ENCODE measurements around the gene CYP1A1. TPM values are rescaled to one million over a fixed set of nuclear protein-coding genes. Genes with fewer than 3 reads are reported as not detected.

Gene CYP1A1
- total and polyA plus RNA-seq, 12 donors = 0.11 to 2.2 (median 0.96) TPM; not detected in 9

DNA sequence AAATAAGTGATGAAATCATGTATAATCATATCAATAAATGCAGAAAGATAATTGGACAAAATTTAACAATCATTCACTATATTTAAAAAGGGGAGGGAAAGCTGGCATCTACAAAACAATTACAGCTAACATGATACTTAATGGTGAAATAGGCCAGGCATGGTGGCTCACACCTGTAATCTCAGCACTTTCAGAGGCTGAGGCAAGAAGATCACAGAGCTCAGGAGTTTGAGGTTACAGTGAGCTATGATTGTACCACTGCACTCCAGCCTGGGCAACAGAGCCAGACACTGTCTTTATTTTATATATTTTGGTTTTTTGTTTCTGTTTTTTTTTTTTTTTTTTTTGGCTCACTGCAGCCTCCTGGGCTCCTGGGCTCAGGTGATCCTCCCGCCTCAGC lies 41.6 kb downstream of the CYP1A1 start:
- no peak for DNase-seq
- Histone ChIP-seq H3K36me3 (replicated peaks in 1 of 2) (peaks cover 0 to 3% of the 10 kb centered on the region in 2 donors), H3K27me3 (no peaks in the 10 kb centered on the region), H3K4me1 (replicated peaks in 1 of 2) (no peaks in the 10 kb centered on the region), H3K9me3 (replicated peaks in 1 of 3) (no peaks in the 10 kb centered on the region), H3K4me3 (no peak overlapping the region), H3K27ac (no peak overlapping the region)
- intact Hi-C loops (cut with DNase I) = no loop called here
- TF ChIP-seq, protein P1, sequence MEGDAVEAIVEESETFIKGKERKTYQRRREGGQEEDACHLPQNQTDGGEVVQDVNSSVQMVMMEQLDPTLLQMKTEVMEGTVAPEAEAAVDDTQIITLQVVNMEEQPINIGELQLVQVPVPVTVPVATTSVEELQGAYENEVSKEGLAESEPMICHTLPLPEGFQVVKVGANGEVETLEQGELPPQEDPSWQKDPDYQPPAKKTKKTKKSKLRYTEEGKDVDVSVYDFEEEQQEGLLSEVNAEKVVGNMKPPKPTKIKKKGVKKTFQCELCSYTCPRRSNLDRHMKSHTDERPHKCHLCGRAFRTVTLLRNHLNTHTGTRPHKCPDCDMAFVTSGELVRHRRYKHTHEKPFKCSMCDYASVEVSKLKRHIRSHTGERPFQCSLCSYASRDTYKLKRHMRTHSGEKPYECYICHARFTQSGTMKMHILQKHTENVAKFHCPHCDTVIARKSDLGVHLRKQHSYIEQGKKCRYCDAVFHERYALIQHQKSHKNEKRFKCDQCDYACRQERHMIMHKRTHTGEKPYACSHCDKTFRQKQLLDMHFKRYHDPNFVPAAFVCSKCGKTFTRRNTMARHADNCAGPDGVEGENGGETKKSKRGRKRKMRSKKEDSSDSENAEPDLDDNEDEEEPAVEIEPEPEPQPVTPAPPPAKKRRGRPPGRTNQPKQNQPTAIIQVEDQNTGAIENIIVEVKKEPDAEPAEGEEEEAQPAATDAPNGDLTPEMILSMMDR (IDR thresholded peaks at IDR 0.05) = no peak
- TF ChIP-seq POLR2A (IDR thresholded peaks at IDR 0.05) = no peak
- 95 to 100% (median 100%) methylated on average over 1 of the region's 1 CpG for WGBS, 4 donors

DNA sequence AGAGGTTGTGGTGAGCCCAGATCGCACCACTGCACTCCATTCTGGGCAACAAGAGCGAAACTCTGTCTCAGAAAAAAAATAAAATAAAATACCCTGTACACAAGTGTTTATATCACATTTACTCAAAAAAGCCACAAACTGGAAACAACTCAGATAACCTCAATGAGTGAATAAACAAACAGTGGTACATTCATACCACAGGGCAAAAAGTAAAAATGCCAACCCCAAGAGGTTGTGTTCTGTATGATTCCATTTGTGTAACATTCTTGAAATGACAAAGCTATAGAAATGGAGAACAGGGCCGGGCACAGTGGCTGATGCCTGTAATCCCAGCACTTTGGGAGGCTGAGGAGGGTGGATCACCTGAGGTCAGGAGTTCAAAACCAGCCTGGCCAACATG lies 42.4 kb downstream of the CYP1A1 start:
- H3K9me3 ChIP-seq (replicated peaks in 1 of 3) = no peaks in the 10 kb centered on the region
- H3K36me3 ChIP-seq (replicated peaks in 1 of 2) = peaks cover 0 to 3% of the 10 kb centered on the region in 2 donors
- H3K4me1 ChIP-seq (replicated peaks in 1 of 2) = no peaks in the 10 kb centered on the region
- no peaks in the 10 kb centered on the region for H3K27me3 ChIP-seq
- no peak for DNase-seq
- TF ChIP-seq POLR2A (IDR thresholded peaks at IDR 0.05) = no peak
- TF ChIP-seq, protein P1 (IDR thresholded peaks at IDR 0.05) = no peak
- intact Hi-C loops (cut with DNase I) = no loop called here
- H3K4me3 ChIP-seq = no peak overlapping the region
- no peak overlapping the region for H3K27ac ChIP-seq
- WGBS, 4 donors = 92 to 99% (median 95%) methylated on average over 3 of the region's 3 CpGs

DNA sequence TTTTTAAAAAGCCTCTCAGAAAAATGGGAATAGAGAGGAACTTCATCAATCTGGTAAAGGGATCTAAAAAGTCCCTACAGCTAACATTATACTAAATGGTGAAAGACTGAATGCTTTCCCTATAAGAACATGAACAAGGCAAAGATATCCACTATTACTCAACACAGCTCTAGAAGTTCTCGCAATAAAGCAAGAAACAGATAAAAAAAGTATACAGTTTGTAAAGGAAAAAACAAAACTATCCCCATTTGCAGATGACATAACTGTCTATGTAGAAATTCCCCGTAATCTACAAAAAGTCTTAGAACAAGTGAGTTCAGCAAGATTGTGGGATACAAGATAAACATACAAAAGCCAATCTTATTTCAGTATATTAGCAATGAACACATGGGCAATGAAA lies 44.9 kb downstream of the CYP1A1 start:
- 83 to 96% (median 91%) methylated on average over 2 of the region's 2 CpGs for WGBS, 4 donors
- no peak overlapping the region for H3K27ac ChIP-seq
- DNase-seq = no peak
- no peaks in the 10 kb centered on the region for H3K27me3 ChIP-seq
- H3K36me3 ChIP-seq (replicated peaks in 1 of 2) = no peaks in the 10 kb centered on the region
- intact Hi-C loops (cut with DNase I) = no loop called here
- TF ChIP-seq, protein P1 (IDR thresholded peaks at IDR 0.05) = no peak
- TF ChIP-seq POLR2A (IDR thresholded peaks at IDR 0.05) = no peak
- no peaks in the 10 kb centered on the region for H3K4me1 ChIP-seq (replicated peaks in 1 of 2)
- H3K4me3 ChIP-seq = no peak overlapping the region
- no peaks in the 10 kb centered on the region for H3K9me3 ChIP-seq (replicated peaks in 1 of 3)

DNA sequence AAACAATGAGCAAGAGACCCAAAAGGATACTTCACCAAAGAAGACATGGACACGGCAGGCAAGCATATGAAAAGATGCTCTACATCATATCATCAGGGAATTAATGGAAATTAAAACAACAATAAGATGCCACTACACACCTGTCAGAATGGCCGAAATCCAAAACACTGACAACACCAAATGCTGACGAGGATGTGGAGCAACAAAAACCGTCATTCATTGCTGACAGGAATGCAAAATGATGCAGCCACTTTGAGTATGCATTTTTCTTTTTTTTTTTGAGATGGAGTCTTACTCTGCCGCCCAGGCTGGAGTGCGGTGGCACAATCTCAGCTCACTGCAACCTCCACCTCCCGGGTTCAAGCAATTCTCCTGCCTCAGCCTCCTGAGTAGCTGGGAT lies 48.5 kb downstream of the CYP1A1 start:
- Histone ChIP-seq H3K36me3 (replicated peaks in 1 of 2) (peaks cover 0 to 22% of the 10 kb centered on the region in 2 donors), H3K9me3 (replicated peaks in 1 of 3) (no peaks in the 10 kb centered on the region), H3K27me3 (no peaks in the 10 kb centered on the region), H3K27ac (no peak overlapping the region), H3K4me1 (replicated peaks in 1 of 2) (no peaks in the 10 kb centered on the region), H3K4me3 (no peak overlapping the region)
- TF ChIP-seq, protein P1 (IDR thresholded peaks at IDR 0.05) = no peak
- no peak for TF ChIP-seq POLR2A (IDR thresholded peaks at IDR 0.05)
- intact Hi-C loops (cut with DNase I) = no loop called here
- DNase-seq = no peak
- 89 to 95% (median 92%) methylated on average over 7 of the region's 7 CpGs for WGBS, 4 donors

Data from adrenal gland (tissue), 12 donors.